Measurements from ENCODE around the gene ENO4.

ENO4 gene

GRCh38 chr10:116913695-116914094, 64.4 kb downstream of the ENO4 start:
- CTCF ChIA-PET, result no interaction called here
- POLR2A ChIA-PET, result no interaction called here
- no peak for DNase-seq (ENCODE audit: extremely low spot score)
- no peak for TF ChIP-seq NFRKB (IDR thresholded peaks at IDR 0.05)
- no peak for TF ChIP-seq BHLHE40 (IDR thresholded peaks at IDR 0.05; ENCODE audit: borderline replicate concordance)
- no peak for TF ChIP-seq L3MBTL2 (conservative IDR thresholded peaks at IDR 0.05)
- no peak for TF ChIP-seq ELF4 (IDR thresholded peaks at IDR 0.05)
- no peak for TF ChIP-seq ARNT (IDR thresholded peaks at IDR 0.05)
- TF ChIP-seq FOXM1 (IDR thresholded peaks at IDR 0.05; ENCODE audit: borderline replicate concordance), result no peak

DNA sequence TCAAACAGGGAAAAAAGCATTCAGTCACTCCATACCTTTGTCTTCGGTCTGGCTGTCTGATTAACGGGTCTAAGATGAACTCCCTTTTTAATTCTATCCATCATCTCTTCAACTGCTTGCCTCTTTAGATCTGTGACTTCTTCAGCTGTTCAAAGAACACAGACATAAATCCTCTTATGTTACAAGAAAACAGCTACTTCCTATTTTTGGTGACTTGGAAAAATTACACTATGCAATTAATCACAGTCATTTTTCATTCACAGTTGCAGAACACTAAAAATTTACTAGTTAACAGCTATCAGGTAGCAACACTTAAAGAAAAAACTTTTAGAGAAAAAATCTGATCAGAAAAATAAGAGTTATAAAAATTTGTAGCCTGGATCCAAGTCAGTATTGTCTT, 66.0 kb downstream of the ENO4 start:
- POLR2A ChIA-PET, result no interaction called here
- CTCF ChIA-PET, result no interaction called here
- TF ChIP-seq TARDBP (IDR thresholded peaks at IDR 0.05) (no peak), CTBP1 (IDR thresholded peaks at IDR 0.05; ENCODE audit: borderline replicate concordance) (no peak), NFRKB (IDR thresholded peaks at IDR 0.05) (no peak), L3MBTL2 (conservative IDR thresholded peaks at IDR 0.05) (no peak), PKNOX1 (IDR thresholded peaks at IDR 0.05) (no peak), BHLHE40 (IDR thresholded peaks at IDR 0.05; ENCODE audit: borderline replicate concordance) (no peak)

DNA sequence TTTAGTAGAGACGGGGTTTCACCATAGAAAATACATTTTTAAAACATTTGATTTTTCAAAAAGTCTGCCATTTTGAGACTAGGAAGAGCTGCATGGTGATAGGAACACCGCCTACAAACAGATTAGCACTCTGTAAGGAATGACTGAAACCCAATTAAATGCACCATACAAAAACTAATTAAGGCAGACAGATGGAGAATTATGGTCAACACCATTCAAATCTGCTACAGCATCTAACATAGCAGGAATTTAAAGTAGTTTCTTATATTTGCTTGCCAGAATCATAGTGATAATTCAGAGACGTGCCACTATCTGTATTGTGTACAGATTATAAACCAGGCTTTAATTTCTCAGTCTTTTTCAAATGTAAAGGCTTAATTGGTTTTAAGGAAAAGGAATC, 68.2 kb downstream of the ENO4 start:
- ChIA-PET POLR2A (no interaction called here), CTCF (no interaction called here)
- DNase-seq (ENCODE audit: extremely low spot score), result no peak
- TF ChIP-seq SP1 (IDR thresholded peaks at IDR 0.05) (no peak), ARNT (IDR thresholded peaks at IDR 0.05) (no peak), ZNF384 (IDR thresholded peaks at IDR 0.05) (no peak), LEF1 (IDR thresholded peaks at IDR 0.05; ENCODE audit: borderline replicate concordance) (no peak), HDGF (IDR thresholded peaks at IDR 0.05; ENCODE audit: borderline replicate concordance) (no peak), L3MBTL2 (conservative IDR thresholded peaks at IDR 0.05) (no peak), SUZ12 (IDR thresholded peaks at IDR 0.05) (no peak), FOXA1 (IDR thresholded peaks at IDR 0.05) (no peak), ELF4 (IDR thresholded peaks at IDR 0.05) (no peak), BHLHE40 (IDR thresholded peaks at IDR 0.05; ENCODE audit: borderline replicate concordance) (no peak), NFRKB (IDR thresholded peaks at IDR 0.05) (no peak), TARDBP (IDR thresholded peaks at IDR 0.05) (no peak), FOXK2 (IDR thresholded peaks at IDR 0.05) (no peak), PKNOX1 (IDR thresholded peaks at IDR 0.05) (no peak), FOXM1 (IDR thresholded peaks at IDR 0.05; ENCODE audit: borderline replicate concordance) (no peak), CTBP1 (IDR thresholded peaks at IDR 0.05; ENCODE audit: borderline replicate concordance) (no peak)

More for the DNA sequence above, 66.0 kb downstream of the ENO4 start:
- no peak for DNase-seq (ENCODE audit: extremely low spot score)

- POLR2A ChIA-PET, result no interaction called here
- DNase-seq (ENCODE audit: extremely low spot score), result no peak
- CTCF ChIA-PET, result no interaction called here
- TF ChIP-seq SUZ12 (IDR thresholded peaks at IDR 0.05) (no peak), PKNOX1 (IDR thresholded peaks at IDR 0.05) (no peak)
These were observed 69.3 kb downstream of the ENO4 start for GRCh38 chr10:116918583-116918982.

GRCh38 chr10:116919164-116919563, 69.9 kb downstream of the ENO4 start:
- POLR2A ChIA-PET, result no interaction called here
- no peak for TF ChIP-seq FOXK2 (IDR thresholded peaks at IDR 0.05)
- TF ChIP-seq TARDBP (IDR thresholded peaks at IDR 0.05), result no peak
- TF ChIP-seq SUZ12 (IDR thresholded peaks at IDR 0.05), result no peak
- no peak for TF ChIP-seq FOXA1 (IDR thresholded peaks at IDR 0.05)
- CTCF ChIA-PET, result no interaction called here
- DNase-seq (ENCODE audit: extremely low spot score), result no peak

DNA sequence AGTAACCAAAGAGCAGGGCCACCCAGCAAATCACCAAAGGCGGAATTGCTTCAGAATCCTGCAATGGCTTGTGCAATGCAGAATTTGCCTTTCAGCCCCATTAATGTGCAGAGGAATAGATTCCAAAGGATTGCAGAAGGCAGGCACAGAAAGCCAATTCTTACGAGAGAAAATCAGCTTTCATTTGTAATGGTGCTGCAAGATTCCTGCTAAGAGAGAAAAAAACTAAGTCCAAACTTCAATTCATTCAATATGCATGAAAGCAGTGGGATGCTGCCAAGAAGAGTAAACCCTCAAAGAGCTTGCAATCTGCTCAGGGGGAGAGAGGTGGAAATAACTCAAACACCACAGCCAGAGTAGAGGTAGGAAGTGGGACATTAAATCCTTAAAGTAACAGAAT, 70.4 kb downstream of the ENO4 start:
- POLR2A ChIA-PET, result no interaction called here
- CTCF ChIA-PET, result no interaction called here
- DNase-seq (ENCODE audit: extremely low spot score), result no peak
- TF ChIP-seq HDGF (IDR thresholded peaks at IDR 0.05; ENCODE audit: borderline replicate concordance) (no peak), BHLHE40 (IDR thresholded peaks at IDR 0.05; ENCODE audit: borderline replicate concordance) (no peak), L3MBTL2 (conservative IDR thresholded peaks at IDR 0.05) (no peak), SUZ12 (IDR thresholded peaks at IDR 0.05) (no peak), ZNF384 (IDR thresholded peaks at IDR 0.05) (no peak), PKNOX1 (IDR thresholded peaks at IDR 0.05) (no peak), FOXM1 (IDR thresholded peaks at IDR 0.05; ENCODE audit: borderline replicate concordance) (no peak), SP1 (IDR thresholded peaks at IDR 0.05) (no peak), FOXK2 (IDR thresholded peaks at IDR 0.05) (no peak), NFRKB (IDR thresholded peaks at IDR 0.05) (no peak), TARDBP (IDR thresholded peaks at IDR 0.05) (no peak), ARNT (IDR thresholded peaks at IDR 0.05) (no peak), CTBP1 (IDR thresholded peaks at IDR 0.05; ENCODE audit: borderline replicate concordance) (no peak), ELF4 (IDR thresholded peaks at IDR 0.05) (no peak), LEF1 (IDR thresholded peaks at IDR 0.05; ENCODE audit: borderline replicate concordance) (no peak), FOXA1 (IDR thresholded peaks at IDR 0.05) (no peak)

DNA sequence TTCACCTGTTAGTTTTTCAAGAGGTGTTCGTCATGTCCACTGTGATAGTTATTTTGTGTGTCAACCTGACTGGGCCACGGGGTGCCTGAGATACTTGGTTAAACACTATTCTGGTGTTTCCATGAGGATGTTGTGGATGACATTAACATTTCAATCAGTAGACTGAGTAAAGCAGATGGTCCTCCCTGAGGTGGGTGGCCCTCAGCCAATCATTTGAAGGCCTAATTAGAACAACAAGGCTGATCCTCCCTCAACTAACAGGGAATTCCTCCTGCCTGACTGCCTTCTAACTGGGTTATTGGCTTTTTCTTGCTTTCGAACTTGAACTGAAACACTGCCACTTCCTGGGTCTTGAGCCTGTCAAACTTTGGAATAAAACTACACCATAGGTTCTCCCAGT, 75.8 kb downstream of the ENO4 start:
- TF ChIP-seq L3MBTL2 (conservative IDR thresholded peaks at IDR 0.05), result no peak
- TF ChIP-seq LEF1 (IDR thresholded peaks at IDR 0.05; ENCODE audit: borderline replicate concordance), result no peak
- no peak for TF ChIP-seq TARDBP (IDR thresholded peaks at IDR 0.05)
- TF ChIP-seq PKNOX1 (IDR thresholded peaks at IDR 0.05), result no peak
- no peak for TF ChIP-seq CTBP1 (IDR thresholded peaks at IDR 0.05; ENCODE audit: borderline replicate concordance)
- no peak for TF ChIP-seq FOXK2 (IDR thresholded peaks at IDR 0.05)
- TF ChIP-seq SUZ12 (IDR thresholded peaks at IDR 0.05), result no peak
- no peak for TF ChIP-seq FOXM1 (IDR thresholded peaks at IDR 0.05; ENCODE audit: borderline replicate concordance)
- TF ChIP-seq SP1 (IDR thresholded peaks at IDR 0.05), result no peak
- no peak for TF ChIP-seq HDGF (IDR thresholded peaks at IDR 0.05; ENCODE audit: borderline replicate concordance)
- TF ChIP-seq ELF4 (IDR thresholded peaks at IDR 0.05), result no peak
- TF ChIP-seq NFRKB (IDR thresholded peaks at IDR 0.05), result no peak
- no peak for TF ChIP-seq BHLHE40 (IDR thresholded peaks at IDR 0.05; ENCODE audit: borderline replicate concordance)
- no peak for TF ChIP-seq FOXA1 (IDR thresholded peaks at IDR 0.05)
- ChIA-PET POLR2A (no interaction called here), CTCF (no interaction called here)
- DNase-seq (ENCODE audit: extremely low spot score), result no peak
